Lower lobe of right lung (tissue), 2 donors: ENCODE measurements around the gene APLP2. TPM values are rescaled to one million over a fixed set of nuclear protein-coding genes. Genes with fewer than 3 reads are reported as not detected.
"Not testable (repeated sequence)": the region's sequence is repeated elsewhere in the genome, so short reads cannot be mapped to it uniquely, and the experiment has no call there.

Experiments used
- ATAC-seq, 2 donors: fragments of 200-7000 bp; cut with Tn5 transposase; one replicate each; pipeline ENCODE4 v1.9.1; 2020 to 2022; ENCODE audit warnings: mild to moderate bottlenecking in 2 of 2, moderate library complexity in 2 of 2
- DNase-seq: peaks from one replicate; pipeline ENCODE4 v3.0.0-alpha.2; 2020
- H3K27ac ChIP-seq: fragments of 200-600 bp; one replicate; pipeline ENCODE4 v1.8.0; 2022
- H3K27me3 ChIP-seq: fragments of 200-600 bp; one replicate; pipeline ENCODE4 v1.8.0; 2022; ENCODE audit warnings: low read depth
- H3K36me3 ChIP-seq: fragments of 200-600 bp; one replicate; pipeline ENCODE4 v1.8.0; 2022; ENCODE audit warnings: mild to moderate bottlenecking
- H3K4me1 ChIP-seq: fragments of 200-600 bp; one replicate; pipeline ENCODE4 v1.8.0; 2022
- H3K4me3 ChIP-seq: fragments of 200-600 bp; one replicate; pipeline ENCODE4 v1.8.0; 2022; ENCODE audit warnings: mild to moderate bottlenecking
- H3K9me3 ChIP-seq: fragments of 200-600 bp; one replicate; pipeline ENCODE4 v1.8.0; 2022
- CTCF ChIP-seq: fragments of 200-600 bp; IDR thresholded peaks from one replicate; pipeline ENCODE4 v1.8.0; 2022; ENCODE audit warnings: antibody characterized with exemption, mild to moderate bottlenecking
- intact Hi-C: fragments of 100-400 bp; cut with DNase I; formaldehyde crosslinking; loops from one replicate; pipeline ENCODE4 v1.11.0; 2022
- total RNA-seq: library from RNA; stranded (reverse); fragmentation: NEBNext Ultra II Directional; extraction: Animal tissue kit (Norgen Biotek cat#: 25700); gene quantifications from one replicate; pipeline ENCODE4 v1.2.1, GENCODE V29; 2021
- donor health status: DM: no; HTN: yes; CAD: no; lungs with severe emphysema.

The APLP2 gene
- total RNA-seq, 1 donor from 2014 or later, result 582 TPM

- H3K4me3 ChIP-seq, result no peak overlapping the region
- DNase-seq (peak; percentile 67), ATAC-seq (peak; percentile 39 to 52)
- intact Hi-C loops, result no loop called here
- no peak overlapping the region for H3K27ac ChIP-seq
- no peaks in the 10 kb centered on the region for H3K9me3 ChIP-seq
- no peaks in the 10 kb centered on the region for H3K4me1 ChIP-seq
- no peaks in the 10 kb centered on the region for H3K27me3 ChIP-seq
- no peak for TF ChIP-seq CTCF
- peaks cover 28% of the 10 kb centered on the region for H3K36me3 ChIP-seq
These were observed 123.2 kb downstream of the APLP2 start for GRCh38 chr11:130192845-130193267.

- H3K27me3 ChIP-seq, ATAC-seq, intact Hi-C loops, H3K4me1 ChIP-seq, H3K9me3 ChIP-seq, H3K4me3 ChIP-seq, DNase-seq, H3K27ac ChIP-seq: not testable (repeated sequence)
- peaks cover 28% of the 10 kb centered on the region for H3K36me3 ChIP-seq
These were observed 123.9 kb downstream of the APLP2 start for GRCh38 chr11:130193551-130193950.

Other genes starting within 250 kb of the APLP2 start
- 25.5 TPM for gene NFRKB, start 174.3 kb upstream of the APLP2 start, total RNA-seq
- gene PRDM10, start 67.1 kb upstream of the APLP2 start, total RNA-seq, result 9.5 TPM
- 61.1 TPM for gene ST14, start 89.9 kb downstream of the APLP2 start, total RNA-seq
- 59.8 TPM for gene ZBTB44, start 245.0 kb downstream of the APLP2 start, total RNA-seq